Neural progenitor cell (in vitro differentiated cells): Measurements from ENCODE around the gene E2F2. TPM values are rescaled to one million over a fixed set of nuclear protein-coding genes. Genes with fewer than 3 reads are reported as not detected.
"Not testable (repeated sequence)": the region's sequence is repeated elsewhere in the genome, so short reads cannot be mapped to it uniquely, and the experiment has no call there.

Experiments
- DNase-seq: peaks from one replicate; pipeline ENCODE4 v3.0.0-alpha.2; 2016; ENCODE audit warnings: low spot score
- H2AFZ ChIP-seq: fragments of 200-600 bp; sonication (generic); replicated peaks from 2 replicates; pipeline ENCODE4 v1.6.1; 2016; ENCODE audit warnings: antibody characterized with exemption
- H3F3A ChIP-seq: fragments of 200-600 bp; sonication (generic); 2 replicates; pipeline ENCODE4 v1.6.1; 2016; ENCODE audit warnings: antibody characterized with exemption, low read depth
- H3K27ac ChIP-seq: fragments of 200-600 bp; sonication (generic); 2 replicates; pipeline ENCODE4 v1.5.1; 2016; ENCODE audit warnings: mild to moderate bottlenecking
- H3K27me3 ChIP-seq: fragments of 200-600 bp; sonication (generic); 2 replicates; pipeline ENCODE4 v1.6.1; 2016; ENCODE audit warnings: mild to moderate bottlenecking, moderate library complexity
- H3K36me3 ChIP-seq: fragments of 200-600 bp; sonication (generic); 2 replicates; pipeline ENCODE4 v1.5.1; 2016
- H3K4me1 ChIP-seq: fragments of 200-600 bp; sonication (generic); 2 replicates; pipeline ENCODE4 v1.6.1; 2016; ENCODE audit warnings: mixed run types
- H3K4me2 ChIP-seq: fragments of 200-600 bp; sonication (generic); 2 replicates; pipeline ENCODE4 v1.6.1; 2016
- H3K4me3 ChIP-seq: fragments of 200-600 bp; sonication (generic); 2 replicates; pipeline ENCODE4 v1.5.1; 2016
- H3K79me2 ChIP-seq: fragments of 200-600 bp; sonication (generic); 2 replicates; pipeline ENCODE4 v1.6.1; 2016; ENCODE audit warnings: low read depth
- H3K9ac ChIP-seq: fragments of 200-600 bp; sonication (generic); 2 replicates; pipeline ENCODE4 v1.6.1; 2016
- H3K9me3 ChIP-seq: fragments of 200-600 bp; sonication (generic); 2 replicates; pipeline ENCODE4 v1.5.1; 2016; ENCODE audit warnings: low read depth
- H4K20me1 ChIP-seq: fragments of 200-600 bp; sonication (generic); 2 replicates; pipeline ENCODE4 v1.6.1; 2016; ENCODE audit warnings: low read depth
- H3K27ac Mint-ChIP-seq: 3 replicates; pipeline ENCODE4 v1.8.0; 2021; ENCODE audit warnings: mixed read lengths
- H3K27me3 Mint-ChIP-seq: 2 replicates; pipeline ENCODE4 v1.8.0; 2022; ENCODE audit warnings: low read depth, mild to moderate bottlenecking, inconsistent platforms, moderate library complexity, mixed read lengths; ENCODE audit not compliant: insufficient read depth
- H3K36me3 Mint-ChIP-seq: 3 replicates; pipeline ENCODE4 v1.8.0; 2021; ENCODE audit warnings: mixed read lengths
- H3K4me1 Mint-ChIP-seq: 3 replicates; pipeline ENCODE4 v1.8.0; 2021; ENCODE audit warnings: mixed read lengths
- H3K4me3 Mint-ChIP-seq: 3 replicates; pipeline ENCODE4 v1.8.0; 2021; ENCODE audit warnings: mild to moderate bottlenecking, moderate library complexity, mixed read lengths
- H3K9me3 Mint-ChIP-seq: 3 replicates; pipeline ENCODE4 v1.8.0; 2020; ENCODE audit warnings: mixed read lengths
- EZH2 ChIP-seq: fragments of 200-600 bp; sonication (generic); IDR thresholded peaks from 2 replicates; pipeline ENCODE4 v1.6.1; 2017; ENCODE audit warnings: antibody characterized with exemption, mild to moderate bottlenecking, moderate library complexity
- EZH2phosphoT487 ChIP-seq: fragments of 200-600 bp; sonication (generic); IDR thresholded peaks from 2 replicates; pipeline ENCODE4 v1.6.1; 2017; ENCODE audit warnings: antibody characterized with exemption
- total RNA-seq: library from RNA; depleted of rRNA; stranded (reverse); fragments of >200 nt; gene quantifications from 2 replicates; pipeline ENCODE4 v1.2.3, GENCODE V29; 2015; ENCODE audit warnings: low replicate concordance
- TF ChIP-seq, protein P1 (sequence below): fragments of 200-600 bp; sonication (generic); IDR thresholded peaks from 2 replicates; pipeline ENCODE4 v1.5.1; 2017; ENCODE audit warnings: antibody characterized with exemption, mild to moderate bottlenecking

Gene E2F2
- total RNA-seq, 1 donor from 2014 or later: 3.4 TPM

DNA sequence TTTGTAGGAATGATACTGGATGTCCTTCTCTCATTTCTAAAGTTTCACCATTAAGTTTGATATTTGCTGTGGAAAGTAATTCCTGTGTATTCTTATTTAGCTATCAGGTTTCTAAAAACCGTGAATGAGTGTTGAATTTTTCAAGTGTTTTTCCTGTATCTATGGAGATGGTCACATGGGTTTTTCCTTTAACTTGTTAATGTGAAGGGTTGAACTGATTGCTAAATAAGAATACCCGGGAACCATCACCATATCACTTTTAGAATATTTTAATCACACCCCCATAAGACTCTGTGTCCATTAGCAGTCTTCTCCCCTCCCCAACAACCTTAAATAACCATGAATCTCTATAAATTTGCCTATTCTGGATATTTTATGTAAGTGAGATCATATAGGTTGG lies 30.6 kb downstream of the E2F2 start:
- H3K79me2 ChIP-seq: no peaks in the 10 kb centered on the region
- peaks cover 13% of the 10 kb centered on the region for H3K4me1 Mint-ChIP-seq
- peaks cover 5% of the 10 kb centered on the region for H3K4me1 ChIP-seq
- H3K27ac ChIP-seq: no peak overlapping the region
- no peaks in the 10 kb centered on the region for H4K20me1 ChIP-seq
- DNase-seq: no peak
- H3K36me3 Mint-ChIP-seq: peaks cover 2% of the 10 kb centered on the region
- no peak overlapping the region for H3K4me3 Mint-ChIP-seq
- no peaks in the 10 kb centered on the region for H3K9me3 ChIP-seq
- H3K27ac Mint-ChIP-seq: no peak overlapping the region
- no peak overlapping the region for H3K9ac ChIP-seq
- H3K36me3 ChIP-seq: no peaks in the 10 kb centered on the region
- H2AFZ ChIP-seq: no peak overlapping the region
- H3K4me2 ChIP-seq: no peak overlapping the region
- peaks cover 10% of the 10 kb centered on the region for H3F3A ChIP-seq
- no peak for TF ChIP-seq EZH2phosphoT487
- no peak overlapping the region for H3K4me3 ChIP-seq
- peaks cover 10% of the 10 kb centered on the region for H3K27me3 Mint-ChIP-seq
- H3K9me3 Mint-ChIP-seq: peaks cover 4% of the 10 kb centered on the region
- H3K27me3 ChIP-seq: no peaks in the 10 kb centered on the region

DNA sequence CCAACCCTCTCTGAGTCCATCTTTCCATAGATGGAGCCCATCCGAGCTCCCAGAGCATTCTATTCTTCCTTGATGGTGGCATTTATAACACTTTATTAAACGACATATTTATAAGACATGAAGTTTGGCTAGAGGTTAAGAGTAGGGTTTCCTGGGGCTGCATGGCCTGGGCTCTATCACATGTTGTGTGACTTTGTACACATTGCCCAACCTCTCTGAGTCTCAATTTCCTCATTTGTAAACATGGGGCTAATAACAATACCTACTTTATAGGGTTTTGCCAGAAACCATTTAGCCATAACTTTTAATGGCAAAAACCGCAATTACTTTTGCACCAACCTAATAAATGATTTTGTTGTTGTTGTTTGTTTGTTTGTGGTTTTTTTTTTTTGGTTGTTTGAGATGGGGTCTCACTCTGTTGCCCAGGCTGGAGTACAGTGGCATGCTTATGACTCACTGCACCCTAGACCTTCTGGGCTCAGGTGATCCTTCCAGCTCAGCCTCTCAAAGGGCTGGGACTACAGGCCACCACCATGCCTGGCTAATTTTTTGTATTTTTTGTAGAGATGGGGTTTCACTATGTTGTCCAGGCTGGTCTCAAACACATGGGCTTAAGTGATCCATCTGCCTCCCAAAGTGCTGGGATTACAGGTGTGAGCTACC lies 33.1 kb downstream of the E2F2 start:
- H3K9me3 Mint-ChIP-seq: peaks cover 4% of the 10 kb centered on the region

DNA sequence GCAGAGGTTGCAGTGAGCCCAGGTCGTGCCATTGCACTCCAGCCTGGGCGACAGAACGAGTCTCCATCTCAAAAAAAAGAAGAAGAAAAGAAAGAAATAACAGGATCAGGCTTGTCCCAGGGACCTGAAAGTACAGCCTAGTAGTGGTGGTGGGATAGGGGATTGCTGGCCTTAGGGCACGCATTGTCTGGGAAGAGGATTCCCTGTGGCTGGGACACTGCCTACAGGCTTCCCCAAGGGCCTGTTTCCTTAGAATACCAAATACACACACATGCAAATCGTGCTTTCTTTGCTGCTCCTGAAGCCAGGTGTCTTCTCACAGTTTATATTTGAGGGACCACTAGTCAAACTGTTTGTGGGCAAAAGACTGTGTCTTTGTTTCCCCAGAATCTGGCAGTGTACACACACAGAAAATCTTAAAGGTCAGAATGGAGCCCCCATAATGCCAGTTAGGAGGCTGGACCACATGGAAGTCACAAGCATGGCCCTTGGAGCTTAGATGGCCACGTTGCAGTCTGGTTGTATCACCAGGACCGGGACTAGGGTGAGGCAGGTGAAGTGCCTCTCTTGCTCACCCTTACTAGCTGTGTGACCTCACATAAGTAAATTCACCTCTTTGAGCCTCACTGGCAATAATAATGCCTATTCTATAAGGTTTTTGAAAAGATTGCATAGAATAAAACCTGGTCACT lies 34.4 kb downstream of the E2F2 start:
- TF ChIP-seq EZH2 (no peak), EZH2phosphoT487 (no peak)
- TF ChIP-seq, protein P1, sequence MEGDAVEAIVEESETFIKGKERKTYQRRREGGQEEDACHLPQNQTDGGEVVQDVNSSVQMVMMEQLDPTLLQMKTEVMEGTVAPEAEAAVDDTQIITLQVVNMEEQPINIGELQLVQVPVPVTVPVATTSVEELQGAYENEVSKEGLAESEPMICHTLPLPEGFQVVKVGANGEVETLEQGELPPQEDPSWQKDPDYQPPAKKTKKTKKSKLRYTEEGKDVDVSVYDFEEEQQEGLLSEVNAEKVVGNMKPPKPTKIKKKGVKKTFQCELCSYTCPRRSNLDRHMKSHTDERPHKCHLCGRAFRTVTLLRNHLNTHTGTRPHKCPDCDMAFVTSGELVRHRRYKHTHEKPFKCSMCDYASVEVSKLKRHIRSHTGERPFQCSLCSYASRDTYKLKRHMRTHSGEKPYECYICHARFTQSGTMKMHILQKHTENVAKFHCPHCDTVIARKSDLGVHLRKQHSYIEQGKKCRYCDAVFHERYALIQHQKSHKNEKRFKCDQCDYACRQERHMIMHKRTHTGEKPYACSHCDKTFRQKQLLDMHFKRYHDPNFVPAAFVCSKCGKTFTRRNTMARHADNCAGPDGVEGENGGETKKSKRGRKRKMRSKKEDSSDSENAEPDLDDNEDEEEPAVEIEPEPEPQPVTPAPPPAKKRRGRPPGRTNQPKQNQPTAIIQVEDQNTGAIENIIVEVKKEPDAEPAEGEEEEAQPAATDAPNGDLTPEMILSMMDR: no peak

More for the DNA sequence above, 33.1 kb downstream of the E2F2 start:
- Histone ChIP-seq H4K20me1 (no peaks in the 10 kb centered on the region), H3K9ac (no peak overlapping the region), H3K79me2 (no peaks in the 10 kb centered on the region), H3K4me2 (no peak overlapping the region), H3K36me3 (no peaks in the 10 kb centered on the region), H3K27me3 (no peaks in the 10 kb centered on the region), H3F3A (peaks cover 4% of the 10 kb centered on the region), H3K27ac (no peak overlapping the region), H3K9me3 (no peaks in the 10 kb centered on the region), H3K4me1 (no peaks in the 10 kb centered on the region), H3K4me3 (no peak overlapping the region), H2AFZ (no peak overlapping the region)
- no peak overlapping the region for H3K27ac Mint-ChIP-seq
- TF ChIP-seq, protein P1: no peak
- TF ChIP-seq EZH2: no peak
- TF ChIP-seq EZH2phosphoT487: no peak
- no peak overlapping the region for H3K4me3 Mint-ChIP-seq
- peaks cover 6% of the 10 kb centered on the region for H3K4me1 Mint-ChIP-seq
- no peak for DNase-seq
- H3K27me3 Mint-ChIP-seq: peaks cover 16% of the 10 kb centered on the region
- H3K36me3 Mint-ChIP-seq: peaks cover 2% of the 10 kb centered on the region

DNA sequence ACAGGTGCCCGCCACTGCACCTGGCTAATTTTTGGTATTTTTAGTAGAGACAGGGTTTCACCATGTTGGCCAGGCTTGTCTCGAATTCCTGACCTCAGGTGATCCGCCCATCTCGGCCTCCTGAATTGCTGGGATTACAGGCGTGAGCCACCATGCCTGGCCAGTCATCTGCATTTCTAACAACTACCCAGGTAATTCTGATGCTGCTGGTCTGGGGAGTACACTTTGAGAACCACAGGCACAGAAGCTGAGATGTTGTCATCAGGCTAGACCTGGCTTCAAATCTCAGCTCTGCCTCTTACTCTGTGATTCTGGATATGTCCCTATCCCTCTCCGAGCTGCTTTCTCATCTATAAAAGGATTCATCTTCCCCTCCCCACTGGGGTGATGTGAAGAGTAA lies 36.2 kb downstream of the E2F2 start:
- not testable (repeated sequence) for H4K20me1 ChIP-seq, H3K4me3 ChIP-seq, H3K27ac Mint-ChIP-seq, H3K9me3 Mint-ChIP-seq, H2AFZ ChIP-seq, H3F3A ChIP-seq, H3K4me1 Mint-ChIP-seq, H3K36me3 ChIP-seq, H3K9me3 ChIP-seq, H3K4me3 Mint-ChIP-seq, H3K79me2 ChIP-seq, DNase-seq, H3K4me1 ChIP-seq, H3K9ac ChIP-seq, H3K27ac ChIP-seq, H3K4me2 ChIP-seq, H3K36me3 Mint-ChIP-seq
- peaks cover 13% of the 10 kb centered on the region for H3K27me3 Mint-ChIP-seq
- H3K27me3 ChIP-seq: peaks cover 12% of the 10 kb centered on the region

More for the DNA sequence above, 34.4 kb downstream of the E2F2 start:
- H3K27ac ChIP-seq: no peak overlapping the region
- H3K36me3 Mint-ChIP-seq: peaks cover 2% of the 10 kb centered on the region
- peak overlapping the region; percentile 25 for H3K27ac Mint-ChIP-seq
- H3K27me3 ChIP-seq: no peaks in the 10 kb centered on the region
- no peak overlapping the region for H2AFZ ChIP-seq
- no peaks in the 10 kb centered on the region for H3K36me3 ChIP-seq
- H3K4me1 ChIP-seq: no peaks in the 10 kb centered on the region
- no peak overlapping the region for H3K4me2 ChIP-seq
- no peak overlapping the region for H3K9ac ChIP-seq
- H4K20me1 ChIP-seq: no peaks in the 10 kb centered on the region
- peaks cover 6% of the 10 kb centered on the region for H3K4me1 Mint-ChIP-seq
- H3K27me3 Mint-ChIP-seq: peaks cover 16% of the 10 kb centered on the region
- H3K79me2 ChIP-seq: no peaks in the 10 kb centered on the region
- peaks cover 4% of the 10 kb centered on the region for H3F3A ChIP-seq
- no peak overlapping the region for H3K4me3 ChIP-seq
- H3K9me3 Mint-ChIP-seq: peaks cover 4% of the 10 kb centered on the region
- no peak for DNase-seq
- H3K9me3 ChIP-seq: no peaks in the 10 kb centered on the region
- H3K4me3 Mint-ChIP-seq: no peak overlapping the region

DNA sequence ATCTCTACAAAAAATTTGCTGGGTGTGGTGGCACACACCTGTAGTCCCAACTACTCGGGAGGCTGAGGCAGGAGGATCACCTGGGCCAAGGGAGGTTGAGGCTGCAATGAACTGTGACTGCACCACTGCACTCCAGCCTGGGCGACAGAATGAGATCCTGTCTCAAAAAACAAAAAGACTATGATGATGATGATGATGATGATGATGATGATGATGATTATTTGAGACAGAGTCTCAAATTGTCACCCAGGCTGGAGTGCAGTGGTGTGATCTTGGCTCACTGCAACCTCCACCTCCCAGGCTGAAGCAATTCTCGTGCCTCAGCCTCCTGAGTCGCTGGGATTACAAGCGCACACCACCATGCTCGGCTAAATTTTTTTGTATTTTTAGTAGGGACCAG lies 38.3 kb downstream of the E2F2 start:
- H3K9me3 Mint-ChIP-seq, H3K9ac ChIP-seq, H4K20me1 ChIP-seq, H3K27ac ChIP-seq, DNase-seq, H3K4me3 ChIP-seq, H3F3A ChIP-seq, H3K36me3 ChIP-seq, H3K27ac Mint-ChIP-seq, H3K4me3 Mint-ChIP-seq, H3K4me1 ChIP-seq, H3K9me3 ChIP-seq, H3K36me3 Mint-ChIP-seq, H3K4me1 Mint-ChIP-seq, H3K4me2 ChIP-seq, H2AFZ ChIP-seq, H3K79me2 ChIP-seq: not testable (repeated sequence)
- peaks cover 20% of the 10 kb centered on the region for H3K27me3 ChIP-seq
- peaks cover 15% of the 10 kb centered on the region for H3K27me3 Mint-ChIP-seq
